Activated T-helper 9 cell treated with anti-CD3 and anti-CD28 coated beads, Interleukin-2, amount 50 U/mL, for 16 hours (primary cell): ENCODE results near the gene CNDP1.
"Not testable (repeated sequence)": the region's sequence is repeated elsewhere in the genome, so short reads cannot be mapped to it uniquely, and the experiment has no call there.

ENCODE experiments used
- DNase-seq: peaks from one replicate; pipeline ENCODE4 v3.0.0-alpha.2; 2020; ENCODE audit warnings: low read depth

The CNDP1 gene

DNA sequence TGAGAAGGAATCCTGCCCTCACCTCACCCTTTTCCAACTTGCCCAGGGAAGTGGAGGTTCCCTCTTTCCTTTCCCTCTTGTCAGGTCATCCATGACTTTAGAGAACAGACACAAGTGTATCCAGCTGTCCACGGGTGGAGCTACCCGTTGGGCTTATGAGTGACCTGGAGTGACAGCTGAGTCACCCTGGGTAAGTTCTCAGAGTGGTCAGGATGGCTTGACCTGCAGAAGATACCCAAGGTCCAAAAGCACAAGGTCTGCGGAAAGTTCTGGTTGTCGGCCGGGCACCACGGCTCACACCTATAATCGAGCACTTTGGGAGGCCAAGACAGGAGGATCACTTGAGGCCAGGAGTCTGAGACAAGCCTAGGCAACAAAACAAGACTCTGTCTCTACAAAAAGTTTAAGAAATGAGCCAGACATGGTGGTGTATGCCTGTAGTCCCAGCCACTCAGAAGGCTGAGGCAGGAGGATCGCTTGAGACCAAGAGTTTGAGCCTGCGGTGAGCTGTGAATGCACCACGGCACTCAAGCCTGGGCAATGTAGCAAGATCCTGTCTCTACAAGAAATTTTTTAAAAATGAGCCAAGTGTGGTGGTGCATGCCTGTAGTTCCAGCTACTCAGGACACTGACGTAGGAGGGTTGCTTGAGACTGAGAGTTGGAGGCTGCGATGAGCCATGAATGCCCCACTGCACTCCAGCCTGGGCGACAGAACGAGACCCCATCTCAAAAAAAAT lies 14.0 kb upstream of the CNDP1 start:
- DNase-seq = no peak

DNA sequence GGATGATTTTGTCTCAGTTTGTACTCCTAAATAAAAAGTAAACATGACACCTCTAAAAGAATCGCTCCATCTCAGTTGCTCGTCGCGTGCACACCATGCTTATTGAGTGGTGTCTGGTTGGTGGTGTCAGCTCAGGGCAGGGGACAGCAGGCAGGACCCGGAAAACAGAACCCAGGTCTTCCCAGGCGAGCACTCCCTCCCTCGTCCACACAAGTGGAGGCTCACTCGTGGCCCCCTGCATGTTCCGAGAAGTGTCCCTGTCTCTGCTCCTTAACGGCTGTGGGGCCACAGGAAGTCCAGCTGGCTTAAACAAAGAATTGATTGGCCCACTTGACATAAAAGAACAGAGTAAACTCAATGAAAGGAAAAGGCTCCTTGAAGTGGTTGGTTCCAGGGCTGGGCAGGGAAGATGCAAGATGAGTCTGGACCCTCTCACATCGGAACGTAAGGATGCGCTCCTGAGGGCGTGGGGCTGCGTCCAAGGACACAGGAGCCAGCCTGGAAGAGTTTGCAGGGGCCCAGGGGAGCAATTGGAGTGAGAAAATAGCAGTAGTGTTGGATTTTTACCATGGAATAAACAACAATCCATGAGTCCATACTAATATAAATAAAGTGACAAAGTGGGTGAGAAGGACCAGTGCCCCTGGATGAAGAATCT lies 13.1 kb upstream of the CNDP1 start:
- no peak for DNase-seq

DNA sequence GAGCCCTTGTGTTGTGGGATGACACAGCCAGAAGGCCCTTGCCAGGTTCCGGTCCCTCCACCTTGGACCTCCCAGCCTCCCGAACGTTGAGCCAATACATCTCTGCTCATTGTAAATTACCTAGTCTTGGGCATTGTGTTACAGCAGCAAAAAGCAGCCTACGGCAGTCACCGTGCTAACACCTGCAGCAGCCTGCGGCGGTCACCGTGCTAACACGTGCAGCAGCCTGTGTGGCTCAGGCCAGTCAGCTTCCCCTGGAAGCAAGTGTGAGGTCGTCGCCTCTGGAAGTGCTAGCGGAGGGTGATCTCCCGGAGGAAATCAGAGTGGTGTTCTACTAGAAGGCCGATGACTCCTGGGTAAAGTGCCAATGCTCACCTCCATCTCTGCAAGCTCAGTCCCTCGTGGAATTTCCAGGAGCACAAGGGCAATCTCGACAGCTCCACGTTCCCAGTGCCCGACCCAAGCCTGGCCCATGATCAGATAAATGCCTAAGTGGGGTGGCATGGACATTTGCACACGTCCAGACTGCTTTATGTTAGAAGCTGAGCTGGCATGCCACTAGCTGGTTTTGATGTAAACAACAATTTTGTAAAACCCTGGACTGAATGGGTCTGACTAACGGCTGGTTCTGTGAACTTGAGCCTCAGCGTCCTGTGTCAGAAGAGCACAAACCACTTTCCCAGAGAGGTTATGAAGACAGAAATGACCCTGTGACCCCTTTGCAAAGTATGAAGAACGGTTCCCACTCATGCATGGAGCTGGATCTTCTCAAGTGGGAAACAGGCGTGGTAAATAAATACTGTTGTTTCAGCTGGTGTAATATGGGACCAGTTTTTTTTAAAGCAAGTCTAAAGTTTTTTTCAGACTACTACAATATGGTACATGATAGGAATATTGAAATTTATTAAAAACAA lies 11.4 kb upstream of the CNDP1 start:
- DNase-seq = no peak

DNA sequence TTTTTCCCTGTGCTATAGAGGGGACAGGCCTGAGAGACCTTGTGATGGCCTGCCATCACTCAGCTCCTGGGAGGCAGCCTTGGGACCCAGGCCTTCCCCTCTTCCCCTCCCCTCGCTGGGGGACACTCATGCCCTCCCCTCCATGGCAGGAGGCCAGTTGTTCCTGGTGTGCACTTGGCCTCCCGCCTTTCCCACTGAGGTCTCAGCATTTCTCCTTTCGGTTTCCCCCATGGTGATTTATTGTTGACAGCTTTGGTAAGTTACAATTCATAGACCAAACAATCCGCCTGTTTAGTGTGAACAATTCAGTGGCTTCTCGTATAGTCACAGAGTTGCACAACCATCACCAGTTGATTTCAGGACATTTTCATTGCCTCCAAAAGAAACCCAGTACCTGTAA lies 10.2 kb upstream of the CNDP1 start:
- DNase-seq = no peak

DNA sequence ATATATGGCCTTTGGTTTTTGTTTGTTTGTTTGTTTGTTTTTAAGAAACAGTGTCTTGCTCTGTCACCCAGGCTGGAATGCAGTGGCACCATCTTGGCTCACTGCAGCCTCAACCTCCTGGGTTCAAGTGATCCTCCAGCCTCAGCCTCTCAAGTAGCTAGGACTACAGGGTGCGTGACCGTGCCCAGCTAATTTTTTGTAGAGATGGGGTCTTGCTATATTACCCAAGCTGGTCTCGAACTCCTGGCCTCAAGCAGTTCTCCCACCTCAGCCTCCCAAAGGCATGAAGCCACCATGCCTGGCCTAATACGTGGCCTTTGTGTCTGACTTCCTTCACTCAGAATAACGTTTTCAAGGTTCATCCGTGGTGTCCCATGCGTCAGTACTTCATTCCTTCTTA lies 9.4 kb upstream of the CNDP1 start:
- not testable (repeated sequence) for DNase-seq

DNA sequence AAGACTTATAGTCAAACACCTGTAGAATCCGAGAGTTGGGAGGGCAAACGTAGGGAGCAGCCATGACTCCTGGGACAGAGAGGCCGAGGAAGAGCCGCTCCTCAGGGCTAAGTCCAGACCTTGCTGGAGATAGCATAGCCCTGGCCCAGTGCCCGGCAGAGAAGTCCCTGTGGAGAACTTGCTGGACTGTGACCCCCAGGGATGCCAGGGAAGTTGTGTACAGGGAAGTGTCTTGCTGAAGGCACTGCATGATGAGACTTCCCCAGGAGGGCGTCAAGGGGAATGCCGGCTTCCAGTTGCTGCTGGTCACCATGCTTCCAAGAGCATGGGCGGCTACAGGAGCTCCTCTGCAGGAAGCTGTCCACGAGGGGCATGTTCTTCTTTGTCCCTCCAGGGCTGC lies 8.6 kb upstream of the CNDP1 start:
- no peak for DNase-seq

DNA sequence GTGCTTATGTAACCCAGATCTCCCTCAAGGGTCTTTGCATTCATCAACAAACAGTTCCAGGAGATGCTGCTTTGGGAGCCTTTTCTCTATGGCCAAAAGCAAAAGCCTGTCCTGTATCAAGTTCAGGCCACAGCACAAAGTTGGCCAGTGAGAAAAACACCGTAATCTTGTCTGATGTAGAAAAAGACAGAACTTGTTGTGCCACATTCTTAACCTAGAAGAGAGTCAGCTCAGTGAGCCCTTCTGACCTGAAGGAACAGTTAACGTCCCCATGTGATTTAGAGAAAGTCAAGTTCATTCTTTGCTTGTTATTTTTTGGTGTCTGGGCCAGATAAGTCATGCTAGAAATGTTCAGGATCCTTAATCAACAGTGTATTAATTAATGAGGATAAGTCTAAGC lies 7.8 kb upstream of the CNDP1 start:
- no peak for DNase-seq

DNA sequence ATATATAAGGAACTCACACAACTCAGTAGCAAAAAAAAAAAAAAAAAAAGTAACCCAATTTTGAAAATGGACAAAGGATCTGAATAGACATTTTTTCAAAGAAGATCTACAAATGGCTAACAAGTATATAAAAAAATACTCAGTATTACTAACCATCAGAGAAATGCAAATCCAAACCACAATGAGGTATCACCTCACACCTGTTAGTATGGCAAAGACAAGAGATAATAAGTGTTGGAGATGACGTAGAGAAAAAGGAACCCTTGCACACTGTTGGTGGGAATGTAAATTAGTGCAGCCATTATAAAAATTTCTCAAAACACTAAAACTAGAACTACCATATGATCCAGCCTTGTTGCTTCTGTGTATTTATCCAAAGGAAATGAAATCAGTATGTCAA lies 5.8 kb upstream of the CNDP1 start:
- DNase-seq = no peak

DNA sequence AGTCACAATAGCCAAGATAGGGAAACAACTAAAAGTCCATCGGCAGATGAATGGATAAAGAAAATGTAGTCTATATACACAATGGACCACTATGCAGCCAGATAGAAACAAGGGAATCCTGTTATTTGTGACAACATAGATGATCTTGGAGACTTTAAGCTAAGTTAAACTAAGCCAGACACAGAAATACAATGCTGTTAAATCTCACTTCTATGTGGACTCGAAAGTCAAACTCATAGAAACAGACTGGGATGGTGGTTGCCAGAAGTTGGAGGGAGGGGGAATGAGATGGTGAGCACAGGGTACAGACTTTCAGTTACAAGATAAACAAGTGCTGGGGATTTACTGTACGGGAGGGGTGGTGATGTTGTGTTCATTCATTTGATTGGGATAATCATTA lies 5.4 kb upstream of the CNDP1 start:
- DNase-seq = no peak

DNA sequence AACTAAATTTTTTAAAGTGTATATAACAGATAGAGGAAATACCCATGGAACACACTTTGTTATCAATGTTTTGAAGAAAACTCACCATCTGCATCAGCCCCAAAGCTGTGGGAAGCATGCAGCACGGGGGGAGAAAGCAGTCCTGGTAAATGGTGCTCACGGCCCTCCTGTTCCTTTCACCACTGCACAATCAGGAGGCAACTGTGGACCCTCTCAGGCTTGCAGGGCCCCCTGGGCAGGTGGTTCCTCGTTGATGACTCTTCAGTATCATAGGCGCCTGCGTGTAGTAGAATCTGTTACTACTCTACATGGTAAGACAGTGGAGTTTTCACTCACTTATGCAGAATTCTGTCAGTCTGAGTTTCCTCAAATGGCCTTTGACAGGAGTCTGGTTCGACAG lies 4.9 kb upstream of the CNDP1 start:
- DNase-seq = no peak

DNA sequence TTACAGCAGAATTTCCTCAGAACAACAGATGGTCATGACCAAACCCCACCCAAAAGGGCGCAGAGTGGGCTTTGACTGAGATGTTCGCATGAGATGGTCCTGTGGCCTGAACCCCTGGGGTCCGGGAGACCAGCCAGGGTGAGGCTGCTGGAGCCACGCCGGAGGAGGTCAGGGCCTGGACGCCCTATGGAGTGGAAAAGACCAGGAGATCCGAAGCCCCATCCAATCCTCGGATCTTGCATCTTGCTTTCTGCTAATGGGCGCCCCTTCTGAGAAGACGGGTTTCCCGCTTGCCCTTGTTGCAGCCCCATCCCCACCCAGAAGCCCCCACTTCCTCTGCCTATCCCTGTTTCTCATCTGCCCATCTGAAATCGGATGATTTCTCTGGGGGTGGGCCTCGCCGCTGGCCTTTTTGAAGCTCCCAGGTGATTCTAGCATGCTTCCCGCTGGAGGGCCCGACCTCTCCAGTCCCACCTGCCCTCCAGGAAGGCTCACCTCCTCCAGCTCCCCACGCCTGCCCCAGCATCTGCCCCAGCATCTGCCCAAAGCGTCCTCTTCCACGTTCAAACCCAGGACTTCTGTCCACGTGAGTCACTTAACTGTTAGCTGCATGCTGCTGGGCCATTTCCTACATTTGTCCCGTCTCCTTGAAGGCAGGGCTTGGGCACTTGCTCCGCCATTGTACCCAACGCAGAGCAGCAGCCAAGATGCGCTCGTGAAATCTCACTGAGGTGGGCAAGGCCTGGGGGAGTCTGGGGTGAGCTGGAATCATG lies 4.3 kb upstream of the CNDP1 start:
- no peak for DNase-seq

DNA sequence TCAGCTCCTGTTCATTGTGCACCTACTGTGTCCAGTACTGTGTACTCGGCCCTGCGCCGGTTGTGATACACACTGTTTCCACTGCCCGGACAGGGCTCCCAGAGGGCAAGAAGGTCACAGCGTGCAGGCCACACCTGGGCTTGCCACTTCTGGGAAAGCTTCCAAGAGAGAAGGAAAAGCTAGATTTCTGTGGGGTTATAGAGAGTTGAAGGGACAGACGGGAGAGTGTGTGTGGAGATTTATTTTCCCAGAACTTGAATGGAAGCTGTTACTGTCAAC lies 3.8 kb upstream of the CNDP1 start:
- DNase-seq = no peak

DNA sequence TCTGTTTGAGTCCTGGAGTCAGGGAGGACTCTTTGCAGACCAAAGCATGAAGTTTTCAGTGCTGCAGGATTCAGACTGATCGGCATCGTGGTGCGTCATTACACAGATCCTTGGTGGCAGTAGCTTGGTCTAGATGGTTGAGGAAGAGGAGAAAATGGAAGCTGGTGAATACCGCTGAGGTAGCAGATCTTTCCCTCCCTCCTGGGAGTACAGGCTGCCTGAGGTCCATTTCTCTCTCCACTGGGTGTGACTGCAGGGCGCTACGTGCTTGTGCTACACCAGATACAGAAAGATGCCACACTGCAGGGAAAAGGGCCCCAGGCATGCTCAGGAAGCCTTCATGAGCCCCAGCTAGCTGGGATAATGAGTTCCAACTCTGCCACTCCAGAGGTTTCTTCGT lies 3.3 kb upstream of the CNDP1 start:
- no peak for DNase-seq

DNA sequence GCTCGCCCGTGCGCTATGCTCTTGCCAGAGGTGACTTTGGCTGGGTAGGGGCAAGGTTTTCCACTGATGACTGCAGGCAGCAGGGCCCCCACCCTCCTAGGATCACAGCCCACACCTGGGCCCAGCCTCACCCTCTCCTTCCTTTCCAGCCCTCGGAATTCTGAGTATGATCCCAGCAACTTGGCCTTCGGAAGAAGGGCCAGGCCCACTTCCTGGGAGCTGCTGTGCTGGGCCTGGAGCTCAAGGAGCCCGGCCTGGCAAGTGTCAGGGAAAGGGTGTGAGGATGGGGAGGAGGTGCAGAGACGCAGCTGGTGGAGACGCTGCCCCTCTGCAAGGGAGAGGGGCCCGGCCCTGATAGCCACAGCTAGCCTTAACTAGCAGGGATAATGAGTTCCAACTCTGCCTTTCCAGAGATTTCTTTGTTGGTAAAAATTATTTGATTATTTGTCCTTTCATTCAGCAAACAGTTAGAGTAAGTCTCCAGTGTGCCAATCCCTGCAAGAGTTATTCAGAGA lies 1.7 kb upstream of the CNDP1 start:
- DNase-seq = no peak

DNA sequence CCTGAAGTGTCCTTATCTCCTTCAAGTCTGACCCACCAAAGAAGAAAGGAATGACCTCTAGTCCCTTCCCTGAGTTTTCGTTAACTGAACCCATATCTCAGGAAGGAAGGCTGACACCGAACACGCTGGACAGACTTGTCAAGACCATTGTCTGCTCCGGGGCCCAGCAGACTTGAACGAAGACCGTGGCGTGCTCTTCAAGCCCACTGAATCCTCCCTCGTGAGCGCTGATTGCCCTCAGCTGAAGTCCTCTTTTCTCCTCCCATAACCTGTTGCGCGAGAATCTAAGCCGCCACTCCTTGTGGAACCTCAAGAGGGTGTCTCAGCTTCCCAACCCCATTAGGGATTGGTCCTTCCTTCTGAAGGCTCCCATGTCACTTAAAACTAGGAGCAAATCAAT lies 634 bp upstream of the CNDP1 start:
- no peak for DNase-seq

DNA sequence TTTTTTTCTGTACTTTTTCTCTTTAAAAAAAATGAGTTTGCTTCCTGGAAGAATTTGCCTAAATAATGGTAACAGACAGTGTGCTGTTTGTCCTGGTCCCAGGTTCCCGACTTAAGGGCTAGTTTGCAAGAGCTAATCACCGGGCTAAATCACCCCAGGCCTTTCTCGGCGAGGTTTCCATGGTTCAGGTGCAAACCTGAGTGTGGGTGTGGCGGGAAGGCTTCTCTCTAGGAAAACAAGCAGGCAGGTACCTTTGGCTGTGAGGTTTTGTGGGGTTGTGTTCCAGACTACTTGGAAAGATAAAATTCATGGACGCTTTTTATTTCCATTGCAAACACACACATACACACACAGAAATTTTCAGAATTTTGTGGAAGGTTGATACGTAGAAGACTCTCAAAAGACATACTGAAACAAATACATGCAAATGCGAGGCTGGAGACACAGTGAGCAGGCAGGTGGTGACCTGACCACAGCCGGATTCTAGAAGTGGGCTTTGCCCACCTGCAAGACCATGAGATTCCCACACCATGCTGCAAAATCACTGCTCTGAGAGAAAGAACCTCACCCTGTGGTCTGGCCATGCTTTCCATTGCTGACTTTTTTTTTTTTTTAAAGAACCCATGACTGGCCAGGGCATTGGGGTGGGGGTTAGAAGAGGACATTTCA lies 815 bp downstream of the CNDP1 start:
- no peak for DNase-seq

DNA sequence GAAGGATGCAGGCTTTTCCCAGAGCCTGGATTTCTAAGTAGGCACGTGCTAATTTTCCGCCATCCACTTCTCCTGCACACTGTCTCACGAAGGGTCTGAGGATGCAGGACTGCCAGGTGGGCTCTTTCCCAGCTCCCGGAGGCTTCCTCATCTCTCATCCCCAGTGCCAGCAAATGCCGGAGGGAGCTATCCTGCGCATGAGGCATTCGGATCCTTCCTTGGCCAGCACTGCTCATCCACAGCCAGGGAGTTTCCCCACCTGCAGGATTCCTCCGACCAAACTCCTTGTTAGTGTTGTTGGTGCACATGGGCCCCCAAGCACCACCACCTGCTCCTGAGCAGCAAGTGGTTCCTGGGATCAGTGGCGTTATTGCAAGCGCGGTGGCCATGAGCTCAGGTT lies 5.0 kb downstream of the CNDP1 start:
- DNase-seq = no peak

DNA sequence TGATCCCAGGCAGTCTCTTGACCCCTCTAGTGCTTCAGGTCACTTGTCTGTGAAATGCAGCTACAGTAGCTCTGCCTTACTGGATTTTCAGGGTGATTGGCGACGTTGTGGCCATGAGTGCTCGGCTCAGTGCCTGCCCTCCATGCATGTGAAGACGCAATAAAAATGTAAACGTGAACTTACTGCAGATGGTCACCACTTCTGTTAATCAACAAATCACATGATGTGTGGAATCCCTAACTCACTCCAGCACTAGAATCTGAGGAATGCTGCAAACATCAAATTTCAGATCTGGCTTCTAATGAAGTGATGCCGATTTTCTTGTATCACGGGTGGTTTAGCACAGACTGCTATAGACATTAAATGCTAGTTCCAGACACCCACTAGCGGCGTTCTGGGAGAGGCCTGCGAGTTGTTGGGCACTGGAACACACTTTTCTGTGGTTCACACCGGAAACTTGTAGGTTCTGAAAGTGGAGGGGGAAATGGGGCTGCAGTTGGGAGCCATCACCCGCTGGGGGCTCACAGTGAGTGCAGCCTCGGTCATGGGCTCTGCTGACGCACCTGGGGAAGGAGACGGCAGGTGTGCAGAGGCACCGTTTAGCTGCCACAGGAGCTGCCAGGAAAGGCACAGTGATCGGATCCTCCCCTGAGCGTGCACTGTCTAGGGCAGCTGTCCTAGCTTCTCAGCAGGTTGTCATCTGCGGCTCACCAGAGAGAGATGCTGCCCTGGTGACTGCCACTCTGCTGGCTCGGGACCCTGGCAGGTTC lies 6.5 kb downstream of the CNDP1 start:
- DNase-seq = no peak

DNA sequence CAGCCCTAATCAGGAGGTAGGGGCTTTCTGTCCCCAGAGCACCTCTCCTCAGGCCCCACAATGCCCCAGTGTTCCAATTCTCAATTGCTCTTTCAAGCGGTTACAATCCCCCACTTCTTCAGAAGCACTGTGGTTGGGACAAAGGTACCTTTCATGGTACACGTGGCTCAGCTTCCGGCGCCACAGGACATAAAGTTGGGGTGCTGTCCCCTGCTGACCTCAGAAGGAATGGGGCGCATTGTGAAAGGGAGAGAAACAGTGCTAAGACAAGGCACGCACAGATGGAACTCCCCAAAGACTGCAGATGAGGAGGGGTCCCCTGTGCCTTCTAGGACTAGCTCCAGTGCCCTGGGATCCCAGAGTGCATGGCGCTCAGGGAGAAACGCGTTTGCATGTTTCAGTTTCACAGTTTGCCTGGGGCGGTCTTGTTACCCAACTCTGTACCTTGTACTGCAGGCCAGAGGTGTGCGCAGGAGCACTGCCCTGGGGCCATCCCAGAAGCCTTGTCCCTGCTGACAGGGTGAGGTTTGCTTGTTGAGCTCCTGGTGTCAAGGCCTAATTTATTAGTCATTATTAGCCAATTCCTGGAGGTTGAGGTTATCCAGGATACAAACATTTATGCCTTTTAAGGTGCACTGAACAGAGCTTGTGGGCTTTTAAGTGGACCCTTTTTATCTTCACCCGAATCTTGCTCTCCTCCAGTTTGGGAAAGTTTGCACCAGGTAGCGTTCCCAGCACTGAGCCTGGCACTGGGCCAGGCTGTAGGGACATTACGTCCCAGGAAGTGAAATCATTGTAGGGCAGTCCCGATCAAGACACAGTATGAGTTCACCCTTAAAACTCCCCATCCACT lies 7.6 kb downstream of the CNDP1 start:
- no peak for DNase-seq

DNA sequence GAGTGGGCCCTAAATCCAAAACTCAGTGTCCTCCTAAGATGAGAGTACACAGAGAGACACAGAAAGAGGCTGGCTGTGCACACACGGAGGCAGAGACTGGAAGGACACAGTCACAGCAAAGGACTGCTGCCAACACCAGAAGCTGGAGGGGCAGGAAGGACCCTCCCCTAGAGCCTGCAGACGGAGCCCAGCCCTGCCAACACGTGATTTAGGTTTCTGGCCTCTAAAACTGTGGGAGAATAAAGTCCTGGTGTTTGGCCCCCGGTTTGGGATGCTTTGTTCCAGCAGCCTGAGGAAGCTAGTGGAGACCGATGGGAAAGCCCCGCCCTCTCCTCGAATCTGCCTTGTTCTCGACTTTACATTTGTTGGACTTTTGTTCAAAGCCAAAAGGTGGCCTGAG lies 10.6 kb downstream of the CNDP1 start:
- DNase-seq = no peak
